Activated CD8-positive, alpha-beta memory T cell treated with anti-CD3 and anti-CD28 coated beads, Interleukin-2, amount 50 U/mL, for 1 hour (primary cell): Measurements from ENCODE around the gene PPP3R2.
"Not testable (repeated sequence)": the region's sequence is repeated elsewhere in the genome, so short reads cannot be mapped to it uniquely, and the experiment has no call there.

Experiments used
- DNase-seq: peaks from one replicate; pipeline ENCODE4 v3.0.0-alpha.2; 2020; ENCODE audit errors: extremely low read depth

Gene PPP3R2

DNA sequence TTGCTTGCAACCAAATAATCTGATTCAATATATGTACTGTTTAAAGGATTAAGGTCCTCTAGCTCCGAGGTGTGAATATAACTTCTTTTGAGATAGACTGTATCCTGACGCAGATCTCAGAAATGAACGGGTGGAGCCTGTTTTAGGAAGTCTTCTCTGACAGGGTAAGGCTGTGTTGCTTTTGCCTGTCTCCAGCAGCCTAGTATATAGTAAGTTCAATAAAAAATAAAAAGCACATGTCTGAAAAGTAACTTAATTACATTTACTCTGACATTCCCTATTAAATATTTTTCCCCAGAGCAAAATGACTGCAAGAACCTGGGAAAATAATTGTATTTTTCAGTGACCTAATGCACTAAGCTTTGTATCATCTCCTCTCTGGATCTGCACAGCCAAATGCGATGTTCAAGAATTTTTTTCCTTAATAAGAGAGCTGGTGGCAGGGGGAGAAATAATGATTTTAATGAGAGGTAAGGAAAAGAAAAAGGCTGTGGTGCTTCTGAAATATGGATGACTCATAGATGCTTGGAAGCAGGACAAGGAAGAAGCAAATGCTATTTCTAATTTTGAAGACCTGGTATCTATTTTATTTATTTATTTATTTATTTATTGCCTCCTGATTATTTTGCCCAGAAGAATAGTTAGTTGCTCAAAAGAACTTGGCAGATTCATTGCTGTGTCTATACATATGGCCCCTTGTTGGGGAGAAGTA is 7.3 kb downstream of the PPP3R2 start:
- DNase-seq = no peak

DNA sequence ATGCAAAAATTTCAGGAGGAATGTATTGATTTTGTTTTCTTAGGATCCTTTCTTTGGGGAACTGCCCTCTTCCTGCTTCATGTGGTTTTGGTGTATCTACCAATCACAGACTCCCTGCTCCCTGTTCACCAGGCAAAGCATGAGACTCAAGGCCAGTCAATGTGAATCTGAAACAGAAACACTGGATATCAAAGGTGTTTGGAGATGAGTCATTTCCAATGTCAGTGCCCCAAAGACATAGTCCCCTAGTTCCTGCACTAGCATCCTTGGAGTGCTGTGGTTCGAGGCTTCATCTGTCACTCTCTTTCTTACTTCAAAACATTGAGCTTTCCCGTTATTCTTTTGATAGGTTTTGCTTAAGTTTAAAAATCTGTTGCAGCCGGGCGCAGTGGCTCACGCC is 8.1 kb downstream of the PPP3R2 start:
- no peak for DNase-seq

DNA sequence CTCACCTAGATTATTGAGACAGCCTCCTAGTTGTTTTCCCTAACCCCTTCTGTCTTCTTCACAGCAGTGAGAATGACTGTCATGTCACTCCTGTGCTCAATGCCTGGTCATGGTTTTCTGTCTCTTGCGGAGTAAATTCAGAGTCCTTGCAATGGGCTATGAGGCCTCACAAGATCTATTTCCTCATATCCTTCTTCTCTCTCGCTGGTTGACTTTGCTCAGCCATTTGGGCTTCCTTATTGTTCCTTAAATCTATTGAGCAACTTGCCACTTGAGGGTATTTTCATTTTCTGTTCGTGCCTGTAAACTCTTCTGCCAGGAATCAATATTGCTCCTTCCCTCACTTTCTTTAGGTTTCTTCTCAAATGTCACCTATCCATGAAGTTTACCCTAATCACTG is 9.0 kb downstream of the PPP3R2 start:
- DNase-seq = no peak

DNA sequence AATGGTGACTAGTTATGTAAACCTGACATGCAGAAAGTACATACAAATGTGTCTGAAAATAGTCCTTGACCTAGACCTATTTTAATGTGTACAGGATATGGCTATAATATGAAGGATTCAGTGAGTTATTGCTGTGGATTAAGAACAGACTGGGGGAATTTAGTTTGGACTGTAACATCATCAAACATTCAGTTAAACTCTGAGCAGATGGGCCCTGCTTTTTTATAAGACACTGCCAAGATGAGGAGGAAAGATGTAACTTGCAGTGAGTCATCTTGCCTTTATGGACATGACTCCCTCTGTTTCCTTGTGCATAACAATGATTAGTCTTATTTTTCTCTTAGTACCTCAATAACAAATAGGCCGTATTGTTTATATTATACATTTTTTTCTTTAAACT is 12.2 kb downstream of the PPP3R2 start:
- no peak for DNase-seq

DNA sequence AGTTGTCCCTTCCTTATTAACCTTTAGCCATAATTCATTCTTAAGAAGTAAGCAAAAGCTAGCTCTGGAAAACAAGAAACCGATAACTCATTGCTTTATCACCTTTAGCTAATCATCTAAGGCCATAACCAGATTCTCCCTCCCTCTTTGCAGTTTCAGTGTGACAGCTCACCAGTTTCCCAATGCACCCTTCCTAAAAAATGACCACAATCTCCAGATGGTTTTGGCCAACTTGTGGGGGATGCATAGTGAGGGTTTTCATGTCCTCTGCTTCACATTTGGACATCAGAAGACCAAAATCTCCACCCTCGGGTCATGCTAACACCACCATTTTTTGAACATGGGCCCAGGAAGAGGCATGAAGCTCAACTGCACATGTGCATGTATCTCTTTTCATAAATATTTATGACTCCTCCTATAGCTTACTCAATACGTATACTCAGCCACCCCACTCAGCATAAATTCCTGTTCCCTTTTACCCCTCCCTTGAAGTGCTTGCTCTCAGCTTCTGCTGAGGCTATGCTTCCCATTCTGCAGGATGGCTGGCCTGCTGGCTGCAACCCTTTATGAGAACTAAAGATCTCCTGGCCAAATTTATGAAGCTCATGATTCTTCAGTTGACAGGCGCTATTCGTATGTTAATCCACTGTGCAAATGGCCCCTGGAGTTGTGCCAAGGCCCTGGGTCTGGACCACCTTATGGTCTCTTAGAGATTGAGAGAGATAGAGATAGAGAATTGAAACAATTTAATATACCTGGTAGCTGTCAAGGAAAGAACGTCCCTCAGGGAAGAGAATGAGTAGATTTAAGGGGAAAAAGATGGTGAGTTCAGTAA is 14.8 kb downstream of the PPP3R2 start:
- no peak for DNase-seq

DNA sequence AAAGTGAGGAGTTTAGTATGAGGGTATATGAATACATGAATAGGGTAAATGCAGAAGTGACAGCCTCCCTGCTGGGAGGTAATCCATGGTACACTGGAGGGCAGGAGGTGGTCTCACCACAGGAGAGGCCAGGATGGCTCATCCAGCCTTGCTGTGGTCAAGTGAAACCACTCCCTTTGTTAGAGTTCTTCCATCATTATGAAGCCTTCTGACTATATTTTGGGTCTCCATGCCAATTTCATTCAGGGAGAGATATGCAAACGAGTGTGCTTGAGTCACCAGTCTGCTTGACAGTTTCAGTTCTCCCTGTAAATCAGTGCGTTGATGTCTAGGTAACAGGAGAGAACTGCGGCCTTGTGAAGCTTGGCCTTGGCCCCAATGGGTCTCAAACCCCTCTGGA is 16.4 kb downstream of the PPP3R2 start:
- DNase-seq = no peak

DNA sequence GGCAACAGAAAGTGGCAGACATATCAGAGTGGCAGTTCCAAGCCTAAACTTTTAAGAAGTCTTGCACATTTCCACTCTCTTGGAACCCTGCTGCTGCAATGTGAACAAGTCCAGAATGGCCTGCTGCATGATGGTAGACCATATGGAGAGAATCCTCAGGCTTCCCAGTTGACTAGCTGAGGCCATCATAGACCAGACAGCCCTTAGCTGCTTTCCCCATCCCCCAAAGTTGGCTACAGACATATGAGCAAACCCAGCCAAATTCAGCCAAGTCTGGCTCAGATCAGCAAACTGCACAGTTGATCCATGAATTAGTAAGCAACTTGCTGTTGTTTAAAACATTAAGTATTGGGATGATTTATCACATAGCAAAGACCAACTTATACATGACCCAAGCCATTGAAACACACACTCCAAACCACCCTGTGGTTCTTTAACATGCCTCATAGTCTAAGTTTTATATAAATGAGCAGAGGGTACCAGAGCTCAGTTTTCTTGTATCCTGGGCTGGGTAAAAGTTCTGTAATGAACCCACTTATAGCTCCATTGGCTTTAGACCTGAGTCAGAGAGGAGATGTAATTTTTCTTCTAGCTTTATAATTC is 19.9 kb downstream of the PPP3R2 start:
- no peak for DNase-seq

DNA sequence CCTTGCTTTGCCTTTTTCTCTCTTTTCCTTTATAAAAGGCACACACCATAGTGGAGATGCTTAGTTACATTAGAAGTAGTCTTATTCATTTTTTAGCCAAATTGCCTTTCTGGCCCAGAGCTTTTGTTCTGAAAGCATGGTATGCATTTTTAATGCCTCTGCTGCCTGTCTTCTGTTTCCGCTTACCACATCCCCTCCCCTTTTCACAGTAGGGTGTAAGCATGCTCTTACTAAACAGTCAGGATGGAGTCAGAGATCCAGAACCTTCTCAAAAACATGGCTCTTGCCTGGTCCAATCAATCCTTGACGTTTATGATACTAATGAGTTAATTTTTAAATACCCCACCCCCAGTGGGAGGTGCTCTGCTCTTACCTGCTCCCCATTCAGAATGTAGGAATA is 22.5 kb downstream of the PPP3R2 start:
- no peak for DNase-seq

DNA sequence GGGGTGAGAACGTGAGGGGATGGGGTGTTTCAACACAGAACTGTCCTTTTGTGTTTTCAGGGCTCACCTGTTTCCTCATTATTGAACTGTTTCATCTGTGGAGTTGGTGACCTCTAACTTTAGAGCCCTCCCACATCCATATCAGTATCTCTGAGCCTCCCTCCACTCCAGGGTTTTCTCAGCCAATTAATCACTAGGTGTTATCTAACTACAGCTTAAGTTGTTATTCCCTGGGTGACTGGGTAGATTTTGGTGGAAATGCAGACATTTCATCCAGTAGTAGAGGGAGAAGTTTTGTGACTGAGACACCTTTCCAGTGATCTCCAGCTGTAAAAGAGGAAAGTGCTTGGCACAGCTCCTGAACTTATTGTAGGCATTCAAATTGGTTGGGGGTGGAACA is 23.7 kb downstream of the PPP3R2 start:
- DNase-seq = no peak

DNA sequence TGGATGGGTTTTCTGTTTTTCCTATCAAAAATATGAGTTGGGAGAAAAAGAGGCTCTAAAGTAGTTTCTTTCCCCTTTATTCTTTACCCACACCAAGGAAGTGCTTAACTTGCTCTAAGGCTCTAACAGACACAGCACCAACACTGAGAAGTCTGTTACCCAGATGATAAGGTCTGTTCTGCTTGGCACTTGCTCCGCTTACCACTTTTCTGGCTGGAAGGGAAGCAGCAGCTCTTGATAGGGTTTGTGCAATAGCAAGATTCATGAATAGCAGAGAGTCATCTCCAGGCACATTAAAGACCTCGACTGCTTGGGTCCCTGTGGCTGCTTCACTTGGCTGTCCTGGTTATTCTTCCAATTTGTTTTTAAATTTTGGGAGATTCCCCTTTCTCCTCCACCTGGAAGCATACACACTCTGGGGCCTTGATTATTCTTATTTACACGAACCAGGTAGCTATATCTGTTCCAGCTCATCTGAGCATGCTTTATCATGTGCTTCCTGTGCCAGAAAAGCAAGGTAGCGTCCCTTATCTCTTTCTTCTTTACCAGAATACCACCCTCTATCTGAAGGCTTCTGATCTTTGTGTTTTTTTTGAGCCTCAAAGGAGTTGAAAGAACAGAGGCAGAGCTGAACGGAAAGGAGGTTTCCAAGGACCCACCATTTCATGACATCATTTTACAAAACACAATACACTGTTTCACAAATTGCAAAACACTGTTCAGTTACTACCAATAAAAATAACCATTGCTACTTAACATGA is 24.8 kb downstream of the PPP3R2 start:
- no peak for DNase-seq

DNA sequence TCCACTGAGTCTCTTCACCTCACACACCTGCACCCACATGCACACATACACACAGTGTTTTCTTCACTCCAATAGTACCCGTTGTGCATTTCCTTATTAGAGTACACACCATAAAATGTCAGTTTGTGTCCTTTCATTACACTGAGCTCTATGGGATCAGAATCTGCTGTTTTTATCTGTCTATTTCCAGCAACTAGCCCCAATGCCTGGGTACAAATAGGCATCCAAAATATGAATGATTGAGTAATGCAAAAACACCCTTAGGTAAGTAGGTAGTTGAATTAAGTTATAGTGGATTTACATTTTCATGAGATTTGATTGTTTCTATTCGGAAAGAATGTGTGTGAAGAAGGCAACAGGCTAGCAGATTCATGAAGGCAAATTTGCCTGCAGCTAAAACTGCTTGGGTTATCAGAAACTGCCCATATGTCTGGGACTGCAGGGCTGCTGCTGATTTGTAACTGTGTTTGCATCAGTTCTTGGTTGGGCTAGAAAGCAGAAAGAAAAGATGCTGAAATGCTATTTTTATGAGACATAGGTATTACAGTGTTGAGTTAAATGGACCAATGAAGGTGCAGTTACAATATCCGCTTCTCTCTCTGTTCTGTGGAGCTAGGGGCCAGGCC is 26.9 kb downstream of the PPP3R2 start:
- no peak for DNase-seq

DNA sequence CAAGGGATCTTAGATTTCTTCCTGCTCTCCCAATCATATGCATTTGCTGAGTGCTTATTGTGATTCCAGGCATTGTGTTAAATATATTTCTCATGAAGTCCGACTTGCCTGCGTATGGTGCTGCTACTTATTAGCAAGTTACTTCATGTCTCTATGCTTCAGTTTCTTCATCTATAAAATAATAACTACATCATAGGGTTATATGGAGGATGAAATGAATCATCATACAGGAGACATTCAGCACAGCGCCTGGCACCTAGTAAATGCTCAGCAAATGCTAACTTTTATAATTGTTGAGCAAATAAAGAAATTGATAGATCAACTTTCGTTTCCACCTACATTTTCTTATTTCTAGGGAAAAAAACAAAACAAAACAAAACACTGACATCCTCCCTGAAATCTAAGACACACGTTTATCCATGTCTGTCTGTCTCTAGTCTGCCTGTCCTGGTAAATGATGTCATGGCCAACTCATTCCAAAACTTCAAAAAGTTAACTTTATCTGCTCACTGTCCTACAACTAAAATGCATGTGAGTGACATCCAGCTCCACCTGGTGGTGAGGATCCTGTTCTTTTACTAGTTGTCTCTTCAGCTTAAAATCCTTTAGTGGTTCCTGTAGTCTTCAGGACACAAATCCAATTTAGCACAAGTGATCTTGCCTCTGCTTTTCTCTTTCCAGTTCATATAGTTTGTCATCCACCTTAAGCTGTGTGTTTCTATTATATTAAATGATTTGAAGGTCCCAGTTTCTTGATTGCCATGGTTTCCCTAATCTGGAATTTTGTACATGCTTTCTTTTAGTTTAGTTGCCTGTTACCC is 27.7 kb downstream of the PPP3R2 start:
- no peak for DNase-seq

DNA sequence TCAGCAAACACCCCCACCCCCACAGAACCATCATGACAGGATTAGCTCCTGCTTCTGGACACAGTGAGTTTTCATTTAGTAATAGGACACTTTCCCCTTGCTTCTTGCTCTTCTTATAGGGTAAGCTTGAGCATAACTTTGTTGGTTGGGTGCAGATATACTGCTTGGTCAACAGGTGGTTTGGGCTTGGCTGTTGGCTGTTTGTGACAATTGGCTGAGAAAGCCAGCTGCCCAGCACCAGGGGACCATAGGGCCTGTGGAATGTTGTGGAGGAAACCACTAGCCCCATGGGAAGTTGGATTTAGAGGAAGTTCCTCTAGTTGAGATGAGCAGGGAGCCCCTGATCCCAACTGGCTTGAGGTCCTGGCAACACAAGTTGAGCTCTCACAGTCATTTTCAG is 30.5 kb downstream of the PPP3R2 start:
- DNase-seq = no peak

DNA sequence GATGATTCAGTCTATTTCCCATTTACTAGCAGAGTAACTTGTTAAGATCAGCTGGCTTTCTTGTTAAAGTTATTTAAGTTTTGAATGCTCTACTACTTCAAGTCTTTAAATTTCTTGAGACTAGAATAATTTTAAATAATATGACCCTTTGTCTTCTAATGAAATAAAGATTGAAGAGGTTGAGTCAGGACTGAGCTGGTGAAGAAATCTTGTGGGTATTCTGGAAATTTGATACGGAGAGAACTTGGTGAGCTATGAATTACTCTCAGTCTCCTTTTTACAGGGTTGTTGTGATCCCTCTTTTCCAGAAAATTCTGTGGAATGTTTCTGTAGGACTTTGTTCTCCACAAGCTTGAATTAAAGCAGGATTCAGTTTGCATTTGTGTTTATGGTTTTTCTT is 31.8 kb downstream of the PPP3R2 start:
- no peak for DNase-seq

DNA sequence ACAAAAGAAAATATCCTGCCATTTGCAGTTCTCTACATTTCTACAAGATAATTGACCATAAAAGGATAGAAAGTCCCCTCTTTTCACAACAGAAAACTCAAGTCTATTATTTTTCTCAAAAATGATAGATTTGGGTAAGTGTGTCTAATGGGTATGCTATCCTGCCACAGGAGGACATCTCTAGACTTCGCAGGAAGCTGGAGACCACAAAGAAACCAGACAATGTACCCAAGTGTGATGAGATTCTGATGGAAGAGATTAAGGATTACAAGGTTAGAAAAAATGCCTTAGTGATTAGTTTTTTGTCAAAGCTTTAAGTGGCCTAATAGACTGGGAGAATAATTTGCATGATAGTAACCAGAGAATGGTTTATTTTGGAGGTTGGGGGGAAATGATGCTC is 33.0 kb downstream of the PPP3R2 start:
- no peak for DNase-seq

DNA sequence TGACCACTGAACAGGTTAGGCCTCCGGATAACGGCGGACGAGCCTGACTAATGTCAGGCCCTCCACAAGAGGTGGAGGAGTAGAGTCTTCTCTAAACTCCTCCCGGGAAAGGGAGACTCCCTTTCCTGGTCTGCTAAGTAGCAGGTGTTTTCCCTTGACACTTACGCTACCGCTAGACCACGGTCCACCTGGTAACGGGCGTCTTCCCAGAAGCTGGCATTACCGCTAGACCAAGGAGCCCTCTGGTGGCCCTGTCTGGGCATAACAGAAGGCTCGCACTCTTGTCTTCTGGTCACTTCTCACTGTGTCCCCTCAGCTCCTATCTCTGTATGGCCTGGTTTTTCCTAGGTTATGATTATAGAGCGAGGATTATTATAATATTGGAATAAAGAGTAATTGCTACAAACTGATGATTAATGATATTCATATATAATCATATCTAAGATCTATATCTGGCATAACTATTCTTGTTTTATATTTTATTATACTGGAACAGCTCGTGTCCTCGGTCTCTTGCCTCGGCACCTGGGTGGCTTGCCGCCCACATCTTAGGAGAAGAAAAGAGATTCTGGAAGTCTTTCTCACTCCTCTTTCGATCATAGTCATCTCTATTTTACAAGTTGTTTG is 45.2 kb downstream of the PPP3R2 start:
- not testable (repeated sequence) for DNase-seq

DNA sequence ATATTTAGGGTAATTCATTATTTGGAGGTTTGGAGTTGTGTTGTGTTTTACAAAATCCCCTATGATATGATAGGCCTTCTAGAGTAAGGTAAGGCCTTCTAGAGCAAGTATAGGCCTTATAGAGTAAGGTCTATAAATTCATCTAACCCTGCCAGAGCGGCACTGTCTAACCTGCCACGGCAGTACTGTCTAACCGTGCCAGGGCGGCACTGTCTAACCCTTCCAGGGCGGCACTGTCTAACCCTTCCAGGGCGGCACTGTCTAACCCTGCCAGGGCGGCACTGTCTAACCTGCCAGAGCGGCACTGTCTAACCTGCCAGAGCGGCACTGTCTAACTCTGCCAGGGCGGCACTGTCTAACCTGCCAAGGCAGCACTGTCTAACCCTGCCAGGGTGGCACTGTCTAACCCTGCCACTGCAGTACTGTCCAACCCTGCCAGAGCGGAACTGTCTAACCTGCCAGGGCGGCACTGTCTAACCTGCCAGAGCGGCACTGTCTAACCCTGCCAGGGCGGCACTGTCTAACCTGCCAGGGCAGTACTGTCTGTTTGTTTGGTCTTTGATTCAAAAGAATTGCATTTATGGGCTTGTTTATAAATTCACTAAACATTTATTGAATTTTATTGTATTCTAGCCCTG is 51.6 kb downstream of the PPP3R2 start:
- DNase-seq = no peak
